ENCODE measurements around the gene SLC47A1. TPM values are rescaled to one million over a fixed set of nuclear protein-coding genes. Genes with fewer than 3 reads are reported as not detected.

The SLC47A1 gene
- total and polyA plus RNA-seq, 10 of the 15 experiments (the other 5 are each of a cell fraction or from before 2014, with no cell fraction given): 0.41 TPM; not detected in 9

- TF ChIP-seq, protein P1, sequence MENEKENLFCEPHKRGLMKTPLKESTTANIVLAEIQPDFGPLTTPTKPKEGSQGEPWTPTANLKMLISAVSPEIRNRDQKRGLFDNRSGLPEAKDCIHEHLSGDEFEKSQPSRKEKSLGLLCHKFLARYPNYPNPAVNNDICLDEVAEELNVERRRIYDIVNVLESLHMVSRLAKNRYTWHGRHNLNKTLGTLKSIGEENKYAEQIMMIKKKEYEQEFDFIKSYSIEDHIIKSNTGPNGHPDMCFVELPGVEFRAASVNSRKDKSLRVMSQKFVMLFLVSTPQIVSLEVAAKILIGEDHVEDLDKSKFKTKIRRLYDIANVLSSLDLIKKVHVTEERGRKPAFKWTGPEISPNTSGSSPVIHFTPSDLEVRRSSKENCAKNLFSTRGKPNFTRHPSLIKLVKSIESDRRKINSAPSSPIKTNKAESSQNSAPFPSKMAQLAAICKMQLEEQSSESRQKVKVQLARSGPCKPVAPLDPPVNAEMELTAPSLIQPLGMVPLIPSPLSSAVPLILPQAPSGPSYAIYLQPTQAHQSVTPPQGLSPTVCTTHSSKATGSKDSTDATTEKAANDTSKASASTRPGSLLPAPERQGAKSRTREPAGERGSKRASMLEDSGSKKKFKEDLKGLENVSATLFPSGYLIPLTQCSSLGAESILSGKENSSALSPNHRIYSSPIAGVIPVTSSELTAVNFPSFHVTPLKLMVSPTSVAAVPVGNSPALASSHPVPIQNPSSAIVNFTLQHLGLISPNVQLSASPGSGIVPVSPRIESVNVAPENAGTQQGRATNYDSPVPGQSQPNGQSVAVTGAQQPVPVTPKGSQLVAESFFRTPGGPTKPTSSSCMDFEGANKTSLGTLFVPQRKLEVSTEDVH (IDR thresholded peaks at IDR 0.05; ENCODE audit: low read depth, partially characterized antibody): no peak
- TF ChIP-seq SIN3A (IDR thresholded peaks at IDR 0.05; ENCODE audit: low read depth, low read length): no peak
- TF ChIP-seq PAX8 (IDR thresholded peaks at IDR 0.05): no peak
- TF ChIP-seq BCL11A (IDR thresholded peaks at IDR 0.05; ENCODE audit: low read depth, low read length): no peak
- no peak for TF ChIP-seq IKZF1 (conservative IDR thresholded peaks at IDR 0.05)
- TF ChIP-seq, protein P2, sequence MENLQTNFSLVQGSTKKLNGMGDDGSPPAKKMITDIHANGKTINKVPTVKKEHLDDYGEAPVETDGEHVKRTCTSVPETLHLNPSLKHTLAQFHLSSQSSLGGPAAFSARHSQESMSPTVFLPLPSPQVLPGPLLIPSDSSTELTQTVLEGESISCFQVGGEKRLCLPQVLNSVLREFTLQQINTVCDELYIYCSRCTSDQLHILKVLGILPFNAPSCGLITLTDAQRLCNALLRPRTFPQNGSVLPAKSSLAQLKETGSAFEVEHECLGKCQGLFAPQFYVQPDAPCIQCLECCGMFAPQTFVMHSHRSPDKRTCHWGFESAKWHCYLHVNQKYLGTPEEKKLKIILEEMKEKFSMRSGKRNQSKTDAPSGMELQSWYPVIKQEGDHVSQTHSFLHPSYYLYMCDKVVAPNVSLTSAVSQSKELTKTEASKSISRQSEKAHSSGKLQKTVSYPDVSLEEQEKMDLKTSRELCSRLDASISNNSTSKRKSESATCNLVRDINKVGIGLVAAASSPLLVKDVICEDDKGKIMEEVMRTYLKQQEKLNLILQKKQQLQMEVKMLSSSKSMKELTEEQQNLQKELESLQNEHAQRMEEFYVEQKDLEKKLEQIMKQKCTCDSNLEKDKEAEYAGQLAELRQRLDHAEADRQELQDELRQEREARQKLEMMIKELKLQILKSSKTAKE (IDR thresholded peaks at IDR 0.05; ENCODE audit: low read depth, poor library complexity, severe bottlenecking): no peak
- TF ChIP-seq POLR2AphosphoS5 (IDR thresholded peaks at IDR 0.05; ENCODE audit: low read length): no peak
- no peak for TF ChIP-seq MEF2A (IDR thresholded peaks at IDR 0.05; ENCODE audit: insufficient read depth, low read depth, low read length)
- TF ChIP-seq PBX3 (IDR thresholded peaks at IDR 0.05; ENCODE audit: insufficient replicate concordance, low read depth, low read length): no peak
- no peak for TF ChIP-seq EP300 (IDR thresholded peaks at IDR 0.05; ENCODE audit: borderline replicate concordance in 1 of 2, control insufficient read depth in 1 of 2, low read depth in 2 of 2, low read length in 2 of 2)
- TF ChIP-seq, protein P3, sequence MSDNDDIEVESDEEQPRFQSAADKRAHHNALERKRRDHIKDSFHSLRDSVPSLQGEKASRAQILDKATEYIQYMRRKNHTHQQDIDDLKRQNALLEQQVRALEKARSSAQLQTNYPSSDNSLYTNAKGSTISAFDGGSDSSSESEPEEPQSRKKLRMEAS (IDR thresholded peaks at IDR 0.05; ENCODE audit: low read depth, low read length): no peak
- TF ChIP-seq TBL1XR1 (IDR thresholded peaks at IDR 0.05; ENCODE audit: low read depth, low read length): no peak
- no peak for TF ChIP-seq HCFC1 (IDR thresholded peaks at IDR 0.05; ENCODE audit: low read length)
- TF ChIP-seq NKRF (conservative IDR thresholded peaks at IDR 0.05): no peak
Observed at GRCh38 chr17:19492141-19492540, 41.5 kb upstream of the SLC47A1 start (continued).

Measured in GM12878 (cell line).